T-helper 2 cell treated with Interferon-gamma antibody and Interleukin-4, amounts not matched to agents 5 μg/mL and 100 μg/mL, for 36 hours (primary cell): ENCODE data around the gene POT1.

Experiments
- DNase-seq: peaks from one replicate; pipeline ENCODE4 v3.0.0; 2021; ENCODE audit warnings: low spot score
- H3K27ac Mint-ChIP-seq: one replicate; pipeline ENCODE4 v1.8.0; 2021; ENCODE audit warnings: mild to moderate bottlenecking, mixed read lengths
- H3K27me3 Mint-ChIP-seq: one replicate; pipeline ENCODE4 v1.8.0; 2021; ENCODE audit warnings: low read depth, mixed read lengths
- H3K36me3 Mint-ChIP-seq: one replicate; pipeline ENCODE4 v1.8.0; 2021; ENCODE audit warnings: low read depth, mixed read lengths
- H3K4me1 Mint-ChIP-seq: one replicate; pipeline ENCODE4 v1.8.0; 2021; ENCODE audit warnings: low read depth, mixed read lengths
- H3K4me3 Mint-ChIP-seq: one replicate; pipeline ENCODE4 v1.8.0; 2022; ENCODE audit warnings: mild to moderate bottlenecking, moderate library complexity, mixed read lengths
- H3K9me3 Mint-ChIP-seq: one replicate; pipeline ENCODE4 v1.8.0; 2021; ENCODE audit warnings: mixed read lengths

Gene POT1

DNA sequence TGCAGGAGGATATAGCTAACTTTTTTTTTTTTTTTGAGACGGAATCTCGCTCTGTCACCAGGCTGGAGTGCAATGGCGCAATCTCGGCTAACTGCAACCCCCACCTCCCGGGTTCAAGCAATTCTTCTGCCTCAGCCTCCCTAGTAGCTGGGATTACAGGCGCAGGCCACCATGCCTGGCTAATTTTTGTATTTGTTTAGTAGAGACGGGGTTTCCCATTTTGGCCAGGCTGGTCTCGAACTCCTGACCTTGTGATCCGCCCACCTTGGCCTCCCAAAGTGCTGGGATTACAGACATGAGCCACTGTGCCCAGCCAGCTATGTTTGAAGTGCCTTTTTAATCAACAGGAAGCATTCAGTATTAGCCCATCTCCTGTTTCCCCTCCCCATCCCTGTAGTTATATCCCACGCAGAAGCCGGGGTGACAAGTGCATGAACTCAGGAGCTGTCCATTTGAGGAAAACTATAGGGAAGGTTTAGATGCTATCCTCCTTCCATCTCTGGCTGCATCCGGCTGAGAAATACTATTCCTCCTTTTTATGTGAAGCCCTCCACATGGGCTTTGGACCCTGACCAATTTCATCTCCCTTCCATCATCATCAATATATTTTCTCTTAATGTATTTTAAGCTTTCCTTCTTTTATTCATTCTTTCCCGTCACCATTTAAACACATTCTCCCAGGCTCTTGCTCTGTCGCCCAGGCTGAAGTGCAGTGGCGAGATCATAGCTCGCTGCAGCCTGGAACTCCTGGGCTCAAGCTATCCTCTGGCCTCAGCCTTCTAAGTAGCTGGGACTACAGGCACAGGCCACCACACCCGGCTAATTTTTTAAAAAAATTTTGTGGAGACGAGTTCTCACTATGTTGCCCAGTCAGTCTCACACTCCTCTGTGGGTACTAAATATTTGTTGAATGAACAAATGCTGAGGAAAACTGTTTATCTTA, 1.3 kb upstream of the POT1 start:
- H3K4me3 Mint-ChIP-seq: peak overlapping the region; percentile 57
- peaks cover 21% of the 10 kb centered on the region for H3K4me1 Mint-ChIP-seq
- H3K9me3 Mint-ChIP-seq: no peaks in the 10 kb centered on the region
- peaks cover 5% of the 10 kb centered on the region for H3K27me3 Mint-ChIP-seq
- no peak for DNase-seq
- no peak overlapping the region for H3K27ac Mint-ChIP-seq
- peaks cover 10% of the 10 kb centered on the region for H3K36me3 Mint-ChIP-seq

DNA sequence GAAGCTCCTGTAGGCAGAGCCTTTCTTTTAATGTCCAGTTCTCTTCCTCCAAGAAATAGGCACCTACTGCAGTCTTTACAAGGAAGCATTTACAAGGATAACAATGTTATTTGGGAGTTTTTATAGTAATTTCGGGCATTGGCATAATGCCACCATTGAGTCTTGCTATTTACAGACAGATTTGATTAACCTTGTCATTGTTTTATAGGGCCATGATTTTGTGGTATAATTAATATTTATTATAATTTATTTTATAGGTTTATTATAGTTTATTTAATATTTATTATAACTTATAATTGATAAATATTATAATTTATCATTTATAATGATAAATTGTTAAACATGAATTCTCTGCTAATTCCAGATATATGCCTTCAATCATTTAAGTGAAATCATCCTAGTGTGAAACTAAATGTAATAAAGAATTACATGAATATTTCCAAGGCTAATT, 573 bp upstream of the POT1 start:
- Mint-ChIP-seq H3K4me1 (peaks cover 28% of the 10 kb centered on the region), H3K27ac (peak overlapping the region; percentile 90), H3K36me3 (peaks cover 17% of the 10 kb centered on the region), H3K9me3 (no peaks in the 10 kb centered on the region), H3K27me3 (peaks cover 5% of the 10 kb centered on the region), H3K4me3 (peak overlapping the region; percentile 98)
- DNase-seq: no peak

DNA sequence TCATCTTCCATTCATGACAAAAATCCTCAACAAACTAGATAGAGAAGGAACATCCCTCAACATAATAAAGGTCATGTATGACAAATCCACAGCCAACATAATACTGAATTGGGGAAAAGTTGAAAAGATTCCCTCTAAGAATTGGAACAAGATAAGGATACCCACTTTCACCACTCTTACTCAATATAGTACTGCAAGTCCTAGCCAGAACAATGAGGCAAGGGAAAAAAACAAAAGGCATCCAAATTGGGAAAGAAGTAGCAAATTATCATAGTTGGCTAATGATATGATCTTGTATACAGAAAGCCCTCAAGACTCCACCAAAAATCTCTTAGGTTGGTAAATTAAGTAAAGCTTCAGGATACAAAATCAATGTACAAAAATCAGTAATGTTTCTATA, 4.7 kb downstream of the POT1 start:
- Mint-ChIP-seq H3K9me3 (no peaks in the 10 kb centered on the region), H3K4me1 (peaks cover 43% of the 10 kb centered on the region), H3K27ac (no peak overlapping the region), H3K36me3 (peaks cover 35% of the 10 kb centered on the region), H3K27me3 (no peaks in the 10 kb centered on the region), H3K4me3 (no peak overlapping the region)
- no peak for DNase-seq

DNA sequence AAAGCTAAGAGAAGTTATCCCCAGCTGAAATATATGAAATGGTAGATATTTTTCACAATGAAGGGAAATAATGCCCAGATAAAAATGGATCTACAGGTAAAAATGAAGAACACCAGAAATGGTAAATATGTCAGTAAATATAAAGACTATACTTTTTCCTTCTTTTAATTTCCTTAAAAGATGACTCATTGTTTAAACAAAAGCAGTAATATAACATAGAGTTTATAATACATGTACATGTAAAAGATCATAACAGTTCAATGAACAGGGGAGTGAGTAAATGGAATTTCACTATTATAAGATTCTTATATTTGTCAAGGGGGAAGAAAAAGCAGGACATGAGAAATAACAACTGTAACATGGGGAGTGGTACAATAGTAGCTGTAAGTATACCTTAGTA, 7.4 kb downstream of the POT1 start:
- H3K4me3 Mint-ChIP-seq: no peak overlapping the region
- DNase-seq: no peak
- no peak overlapping the region for H3K27ac Mint-ChIP-seq
- H3K27me3 Mint-ChIP-seq: no peaks in the 10 kb centered on the region
- no peaks in the 10 kb centered on the region for H3K9me3 Mint-ChIP-seq
- peaks cover 28% of the 10 kb centered on the region for H3K36me3 Mint-ChIP-seq
- peaks cover 30% of the 10 kb centered on the region for H3K4me1 Mint-ChIP-seq

DNA sequence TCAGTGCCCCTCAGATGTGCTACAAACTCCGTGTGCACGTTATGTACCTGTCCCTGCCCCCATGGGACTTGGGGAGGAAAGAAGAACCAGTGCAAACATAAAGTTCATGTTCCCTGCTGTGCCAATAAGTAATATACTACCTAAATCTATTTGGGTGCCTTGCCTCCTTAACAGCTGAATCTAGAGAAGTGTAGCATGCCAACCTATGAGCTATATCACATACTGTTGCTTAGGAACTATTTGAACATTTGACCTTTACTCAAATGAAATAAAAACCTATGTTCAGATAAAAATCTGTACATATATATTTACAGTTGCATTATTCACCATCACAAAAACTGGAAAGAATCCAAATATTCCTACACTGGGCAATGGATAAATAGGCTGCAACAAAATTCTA, 9.8 kb downstream of the POT1 start:
- no peak for DNase-seq
- Mint-ChIP-seq H3K27me3 (no peaks in the 10 kb centered on the region), H3K4me1 (peaks cover 18% of the 10 kb centered on the region), H3K27ac (no peak overlapping the region), H3K9me3 (no peaks in the 10 kb centered on the region), H3K4me3 (no peak overlapping the region), H3K36me3 (peaks cover 17% of the 10 kb centered on the region)

DNA sequence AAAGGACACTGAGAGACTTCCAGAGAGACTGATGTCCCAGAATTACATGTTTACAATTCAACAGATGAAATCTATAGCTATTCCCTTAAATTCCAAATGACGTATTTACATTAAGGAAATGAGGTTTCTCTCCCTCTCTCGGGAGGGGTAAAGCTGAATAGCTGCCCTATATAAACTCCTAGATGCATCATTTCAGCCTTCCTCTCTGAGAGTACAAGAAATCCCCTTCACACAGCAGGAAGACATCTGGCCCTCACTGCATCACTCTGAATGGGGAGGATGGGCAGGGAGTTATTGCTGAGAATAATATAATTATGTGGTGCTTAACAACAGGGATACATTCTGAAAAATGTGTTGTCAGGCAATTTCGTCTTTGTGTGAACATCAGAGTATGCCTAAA, 11.0 kb downstream of the POT1 start:
- Mint-ChIP-seq H3K36me3 (peaks cover 11% of the 10 kb centered on the region), H3K27ac (no peak overlapping the region), H3K27me3 (no peaks in the 10 kb centered on the region), H3K9me3 (no peaks in the 10 kb centered on the region), H3K4me1 (peaks cover 8% of the 10 kb centered on the region), H3K4me3 (no peak overlapping the region)
- no peak for DNase-seq

DNA sequence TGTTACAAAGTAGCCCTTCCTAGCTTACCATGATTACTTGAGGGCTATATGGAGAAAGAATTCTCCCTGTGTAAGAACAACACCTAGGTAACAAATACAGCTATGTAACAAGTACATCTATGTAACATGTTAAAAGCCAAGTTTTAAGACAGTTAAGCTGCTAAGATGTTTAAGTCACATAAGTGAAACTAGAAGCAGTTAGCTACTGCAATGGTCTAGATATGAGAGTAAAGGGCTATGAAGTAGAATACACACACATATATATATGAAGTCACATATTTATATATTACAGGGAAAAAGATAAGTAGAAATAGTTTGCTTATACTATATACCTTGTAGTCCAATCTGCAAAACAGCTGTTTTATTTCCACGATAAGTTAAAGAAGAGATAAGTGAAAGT, 14.4 kb downstream of the POT1 start:
- Mint-ChIP-seq H3K36me3 (peaks cover 8% of the 10 kb centered on the region), H3K4me3 (no peak overlapping the region), H3K27ac (no peak overlapping the region), H3K4me1 (peaks cover 5% of the 10 kb centered on the region), H3K27me3 (no peaks in the 10 kb centered on the region), H3K9me3 (no peaks in the 10 kb centered on the region)
- DNase-seq: no peak

DNA sequence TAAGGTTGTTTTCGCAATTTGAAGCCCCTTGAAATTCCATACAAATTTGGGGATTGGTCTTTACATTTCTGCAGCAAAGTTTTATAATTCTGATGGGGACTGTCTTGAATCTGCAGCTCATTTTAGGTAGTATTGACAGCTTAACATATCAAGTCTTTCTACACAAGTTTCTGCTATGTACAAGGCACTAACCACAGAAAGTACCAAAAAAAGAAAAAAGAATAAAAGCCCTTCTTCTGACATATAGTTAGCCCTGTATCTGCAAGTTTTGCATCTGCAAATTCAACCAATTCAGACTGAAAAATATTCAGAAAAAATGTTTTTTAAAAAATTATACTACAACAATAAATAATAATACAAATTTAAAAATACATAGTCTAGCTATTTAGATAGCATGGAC, 15.3 kb downstream of the POT1 start:
- DNase-seq: no peak
- Mint-ChIP-seq H3K36me3 (peaks cover 7% of the 10 kb centered on the region), H3K27ac (no peak overlapping the region), H3K27me3 (no peaks in the 10 kb centered on the region), H3K4me1 (peaks cover 5% of the 10 kb centered on the region), H3K4me3 (no peak overlapping the region), H3K9me3 (no peaks in the 10 kb centered on the region)

DNA sequence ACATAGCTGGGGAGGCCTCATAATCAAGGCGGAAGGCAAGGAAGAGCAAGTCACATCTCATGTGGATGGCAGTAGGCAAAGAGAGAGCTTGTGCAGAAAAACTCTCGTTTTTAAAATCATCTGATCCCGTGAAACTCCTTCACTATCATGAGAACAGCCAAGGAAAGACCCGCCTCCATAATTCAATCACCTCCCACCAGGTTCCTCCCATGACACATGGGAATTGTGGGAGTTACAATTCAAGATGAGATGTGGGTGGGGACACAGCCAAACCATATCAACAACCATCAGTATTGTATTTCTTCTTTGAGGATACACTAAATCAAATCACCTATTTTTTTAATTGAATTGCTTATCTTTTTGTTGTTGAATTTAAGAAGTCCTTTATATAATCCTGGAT, 16.7 kb downstream of the POT1 start:
- Mint-ChIP-seq H3K36me3 (peaks cover 7% of the 10 kb centered on the region), H3K9me3 (no peaks in the 10 kb centered on the region), H3K27ac (no peak overlapping the region), H3K4me1 (peaks cover 5% of the 10 kb centered on the region), H3K4me3 (no peak overlapping the region), H3K27me3 (no peaks in the 10 kb centered on the region)
- no peak for DNase-seq

DNA sequence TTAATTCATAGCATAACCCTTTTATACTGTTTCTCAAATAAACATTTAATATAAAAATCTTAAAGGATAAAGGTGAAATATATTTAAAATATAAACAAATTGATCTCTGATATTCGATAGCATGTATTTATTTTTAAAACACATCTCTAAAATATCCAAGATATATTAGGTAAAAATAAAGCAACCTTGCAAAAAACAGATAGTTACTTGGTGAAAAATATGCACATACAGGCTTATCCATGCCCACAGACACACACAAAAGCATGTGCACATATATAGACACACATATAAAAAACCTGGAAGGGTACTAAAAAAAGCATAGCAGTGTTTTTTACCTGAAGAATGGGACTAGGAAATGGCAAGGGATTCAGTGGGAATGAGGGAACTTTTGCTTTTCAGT, 19.8 kb downstream of the POT1 start:
- peaks cover 8% of the 10 kb centered on the region for H3K36me3 Mint-ChIP-seq

DNA sequence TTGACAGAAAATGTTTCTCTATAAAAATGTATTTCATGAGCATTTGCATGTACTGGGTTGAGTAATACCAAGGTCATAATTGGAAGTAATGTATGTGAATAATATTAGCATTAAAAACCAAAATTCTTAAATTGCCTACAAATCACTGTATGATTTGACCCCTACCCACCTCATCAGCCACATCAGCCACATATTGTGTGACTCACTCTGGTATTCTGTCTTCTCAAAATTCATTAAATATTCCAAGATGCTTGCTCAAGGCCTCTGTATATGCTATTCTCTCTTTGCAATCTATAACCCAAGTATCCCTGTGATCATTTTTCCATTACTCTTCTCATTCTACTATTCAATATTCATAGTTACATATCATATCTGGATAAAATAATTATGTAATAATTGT, 21.4 kb downstream of the POT1 start:
- H3K9me3 Mint-ChIP-seq: no peaks in the 10 kb centered on the region
- no peaks in the 10 kb centered on the region for H3K27me3 Mint-ChIP-seq
- peaks cover 4% of the 10 kb centered on the region for H3K4me1 Mint-ChIP-seq
- H3K27ac Mint-ChIP-seq: no peak overlapping the region
- no peak for DNase-seq
- peaks cover 12% of the 10 kb centered on the region for H3K36me3 Mint-ChIP-seq
- no peak overlapping the region for H3K4me3 Mint-ChIP-seq

More for the DNA sequence above, 19.8 kb downstream of the POT1 start:
- H3K4me3 Mint-ChIP-seq: no peak overlapping the region
- H3K27ac Mint-ChIP-seq: no peak overlapping the region
- DNase-seq: no peak
- peaks cover 4% of the 10 kb centered on the region for H3K4me1 Mint-ChIP-seq
- H3K9me3 Mint-ChIP-seq: no peaks in the 10 kb centered on the region
- H3K27me3 Mint-ChIP-seq: no peaks in the 10 kb centered on the region

DNA sequence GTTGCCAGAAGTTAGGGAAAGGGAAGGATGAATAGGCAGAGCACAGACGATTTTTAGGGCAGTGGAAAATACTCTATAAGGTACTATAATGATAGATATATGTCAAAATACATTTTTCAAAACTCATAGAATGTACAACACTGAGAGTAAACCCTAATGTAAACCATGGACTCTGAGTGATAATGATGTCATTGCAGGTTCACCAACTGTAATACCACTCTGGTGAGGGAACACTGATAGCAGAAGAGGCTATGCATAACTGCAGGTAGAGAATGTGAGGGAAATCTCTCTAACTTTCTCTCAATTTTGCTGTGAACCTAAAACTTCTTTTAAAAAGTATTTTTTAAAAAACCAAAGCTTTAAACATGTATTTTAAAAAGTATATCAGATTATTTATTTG, 22.1 kb downstream of the POT1 start:
- no peaks in the 10 kb centered on the region for H3K9me3 Mint-ChIP-seq
- H3K4me1 Mint-ChIP-seq: peaks cover 4% of the 10 kb centered on the region
- no peaks in the 10 kb centered on the region for H3K27me3 Mint-ChIP-seq
- no peak overlapping the region for H3K27ac Mint-ChIP-seq
- H3K4me3 Mint-ChIP-seq: no peak overlapping the region
- H3K36me3 Mint-ChIP-seq: peaks cover 9% of the 10 kb centered on the region
- no peak for DNase-seq

DNA sequence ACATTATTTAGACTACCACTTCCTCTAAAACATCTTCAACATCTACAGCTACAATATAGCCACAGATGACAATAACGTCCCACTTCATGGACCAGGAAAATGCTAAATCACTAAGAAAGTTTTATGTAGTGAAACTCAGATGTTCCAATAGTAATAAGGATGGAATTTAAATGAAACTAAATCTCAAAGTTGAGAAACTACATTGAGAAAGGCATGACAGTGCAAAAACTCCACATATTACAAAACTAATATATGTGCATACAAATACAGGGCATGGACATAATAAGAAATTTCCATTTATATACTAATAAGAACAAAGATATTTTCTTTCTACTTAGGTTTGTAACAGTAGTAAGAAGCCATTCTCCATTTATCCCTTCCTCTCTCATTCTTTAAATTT, 31.1 kb downstream of the POT1 start:
- Mint-ChIP-seq H3K36me3 (peaks cover 11% of the 10 kb centered on the region), H3K27ac (no peak overlapping the region), H3K4me3 (no peak overlapping the region), H3K9me3 (no peaks in the 10 kb centered on the region), H3K4me1 (no peaks in the 10 kb centered on the region), H3K27me3 (no peaks in the 10 kb centered on the region)
- no peak for DNase-seq

DNA sequence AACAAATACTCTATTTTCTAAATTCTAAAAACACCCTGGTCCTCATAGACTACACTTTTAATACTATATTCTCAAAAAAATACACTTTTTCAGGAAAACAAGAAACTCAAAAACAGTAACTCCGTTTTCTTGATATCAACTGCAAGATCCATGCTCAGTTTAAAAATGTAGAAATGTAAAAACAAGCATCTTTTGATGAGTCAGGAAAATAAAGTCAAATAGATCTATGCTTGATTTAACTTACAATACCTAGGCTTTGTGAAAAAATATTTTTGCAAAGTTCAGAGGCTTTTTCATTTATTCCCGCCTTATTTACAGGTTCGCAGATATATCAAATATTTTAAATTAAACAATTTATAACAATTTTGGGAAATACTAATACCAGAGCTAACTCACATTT, 33.6 kb downstream of the POT1 start:
- Mint-ChIP-seq H3K27ac (no peak overlapping the region), H3K9me3 (no peaks in the 10 kb centered on the region), H3K4me1 (no peaks in the 10 kb centered on the region), H3K27me3 (no peaks in the 10 kb centered on the region), H3K36me3 (peaks cover 21% of the 10 kb centered on the region), H3K4me3 (no peak overlapping the region)
- no peak for DNase-seq
